Psoas muscle (tissue), 8 donors: ENCODE data around the gene OR52A5. TPM values are rescaled to one million over a fixed set of nuclear protein-coding genes. Genes with fewer than 3 reads are reported as not detected.

ENCODE experiments used
- ATAC-seq, 4 donors: fragments of 200-7000 bp; cut with Tn5 transposase; one replicate each; pipeline ENCODE4 v1.9.1; 2020; ENCODE audit warnings: moderate library complexity in 3 of 4, mild to moderate bottlenecking in 2 of 4
- DNase-seq, 2 donors: peaks; one replicate each; pipeline ENCODE4 v3.0.0-alpha.2; 2020
- H3K27ac ChIP-seq: fragments of 200-600 bp; one replicate; pipeline ENCODE4 v1.8.0; 2022
- H3K27me3 ChIP-seq, 3 donors: fragments of 200-600 bp in 1 of 3; one replicate each; pipeline versions ENCODE4 v1.6.1 to v1.8.0; 2013 to 2022; ENCODE audit warnings: low read length in 2 of 3, mild to moderate bottlenecking in 2 of 3, moderate library complexity in 1 of 3; ENCODE audit not compliant: insufficient read depth in 3 of 3
- H3K36me3 ChIP-seq, 2 donors: fragments of 200-600 bp in 1 of 2; one replicate each; pipeline versions ENCODE4 v1.6.1 to v1.8.0; 2013 to 2022; ENCODE audit warnings: low read depth in 1 of 2, mild to moderate bottlenecking in 1 of 2, moderate library complexity in 1 of 2; ENCODE audit not compliant: insufficient read depth in 1 of 2
- H3K4me1 ChIP-seq: fragments of 200-600 bp; one replicate; pipeline ENCODE4 v1.8.0; 2022
- H3K4me3 ChIP-seq: fragments of 200-600 bp; one replicate; pipeline ENCODE4 v1.8.0; 2022; ENCODE audit warnings: mild to moderate bottlenecking
- H3K9me3 ChIP-seq: fragments of 200-600 bp; one replicate; pipeline ENCODE4 v1.8.0; 2022
- CTCF ChIP-seq: fragments of 200-600 bp; IDR thresholded peaks from one replicate; pipeline ENCODE4 v1.8.0; 2022; ENCODE audit warnings: antibody characterized with exemption
- WGBS, 3 donors: extraction: QIAGEN DNeasy Blood & Tissue Kit; methylation state at CpG; one replicate each; pipeline versions ENCODE4 v1.1.6 to v1.1.7; 2013; 5-methylcytosine and 5-hydroxymethylcytosine counted together
- intact Hi-C, 2 donors: fragments of 100-400 bp; cut with DNase I; formaldehyde crosslinking; loops; one replicate each; pipeline versions ENCODE4 v1.11.0 to v1.14.2; 2022
- polyA plus RNA-seq, 3 donors: library from polyadenylated mRNA; stranded (reverse); fragments of 200-250 nt; gene quantifications; one replicate each; pipeline ENCODE4 v1.2.3, GENCODE V29; 2013
- total RNA-seq, 4 donors: library from RNA; stranded (reverse); fragmentation: NEBNext Ultra II Directional in 2 of 4; extraction: Animal tissue kit (Norgen Biotek cat#: 25700) in 2 of 4; gene quantifications; one replicate each; pipeline versions ENCODE4 v1.2.1 to v1.2.4, GENCODE V29; 2021 to 2023
- donor health status: healthy with polysubstance abuse.
- donor health status: DM: no; HTN: no; CAD: no; lungs with moderate emphysema.
- donor health status: Bipolar disorder and iron deficiency.
- donor health status: healthy.
- donor health status: DM: yes; HTN: yes; CAD: no.
- donor health status: DM: no; HTN: no; CAD: no.
- donor health status: DM: no; HTN: no; CAD: no.
- donor health status: DM: yes; HTN: yes; CAD: no.

The OR52A5 gene
- total and polyA plus RNA-seq, 7 donors = not detected

GRCh38 chr11:5115339-5115738 lies 22.8 kb downstream of the OR52A5 start:
- intact Hi-C loops = no loop called here
- H3K9me3 ChIP-seq = no peaks in the 10 kb centered on the region
- no peak overlapping the region for H3K4me3 ChIP-seq
- WGBS, 3 donors = 65 to 73% (median 69%) methylated on average over 3 of the region's 3 CpGs
- no peak overlapping the region for H3K27ac ChIP-seq
- ATAC-seq (no peak), DNase-seq (no peak)
- no peak for TF ChIP-seq CTCF
- H3K36me3 ChIP-seq = no peaks in the 10 kb centered on the region
- H3K27me3 ChIP-seq = no peaks in the 10 kb centered on the region
- H3K4me1 ChIP-seq = no peaks in the 10 kb centered on the region

- ATAC-seq = no peak
These were observed 30.9 kb downstream of the OR52A5 start for GRCh38 chr11:5107285-5107684.

GRCh38 chr11:5103066-5103465 lies 35.1 kb downstream of the OR52A5 start:
- no peaks in the 10 kb centered on the region for H3K36me3 ChIP-seq
- no peak overlapping the region for H3K27ac ChIP-seq
- no peak for TF ChIP-seq CTCF
- DNase-seq (no peak), ATAC-seq (no peak)
- no peaks in the 10 kb centered on the region for H3K4me1 ChIP-seq
- H3K9me3 ChIP-seq = no peaks in the 10 kb centered on the region
- H3K27me3 ChIP-seq = no peaks in the 10 kb centered on the region
- H3K4me3 ChIP-seq = no peak overlapping the region
- intact Hi-C loops = no loop called here

More at GRCh38 chr11:5107285-5107684, 30.9 kb downstream of the OR52A5 start:
- no peak for DNase-seq
- 49 to 66% (median 64%) methylated on average over 3 of the region's 3 CpGs for WGBS, 3 donors
- intact Hi-C loops = no loop called here
- H3K27ac ChIP-seq = no peak overlapping the region
- no peak for TF ChIP-seq CTCF
- no peaks in the 10 kb centered on the region for H3K4me1 ChIP-seq
- no peaks in the 10 kb centered on the region for H3K27me3 ChIP-seq
- H3K4me3 ChIP-seq = no peak overlapping the region
- H3K36me3 ChIP-seq = no peaks in the 10 kb centered on the region
- no peaks in the 10 kb centered on the region for H3K9me3 ChIP-seq

- TF ChIP-seq CTCF = no peak
- Histone ChIP-seq H3K4me1 (no peaks in the 10 kb centered on the region), H3K4me3 (no peak overlapping the region), H3K27ac (no peak overlapping the region), H3K9me3 (no peaks in the 10 kb centered on the region), H3K36me3 (no peaks in the 10 kb centered on the region), H3K27me3 (no peaks in the 10 kb centered on the region)
- intact Hi-C loops = no loop called here
- ATAC-seq (no peak), DNase-seq (no peak)
- WGBS, 3 donors = 11 to 32% (median 16%) methylated on average over 2 of the region's 2 CpGs
These were observed 35.9 kb downstream of the OR52A5 start for GRCh38 chr11:5102246-5102645.

- Histone ChIP-seq H3K9me3 (no peaks in the 10 kb centered on the region), H3K36me3 (no peaks in the 10 kb centered on the region), H3K27ac (no peak overlapping the region), H3K4me1 (no peaks in the 10 kb centered on the region), H3K27me3 (no peaks in the 10 kb centered on the region), H3K4me3 (no peak overlapping the region)
- WGBS, 3 donors = 74 to 84% (median 77%) methylated on average over 2 of the region's 2 CpGs
- no peak for TF ChIP-seq CTCF
- intact Hi-C loops = no loop called here
- no peak for ATAC-seq
- no peak for DNase-seq
These were observed 42.1 kb downstream of the OR52A5 start for GRCh38 chr11:5096011-5096410.
